NCI-H2029 (cell line): ENCODE data around the gene TMEM202.
A peak's percentile ranks its signal among the peaks of the same experiment; 100 is the strongest.
"Not testable (repeated sequence)": the region's sequence is repeated elsewhere in the genome, so short reads cannot be mapped to it uniquely, and the experiment has no call there.

Experiments
- DNase-seq: peaks from one replicate; lab custom pipeline; 2025; lab: John Stamatoyannopoulos, UW

Gene TMEM202

GRCh38 chr15:72397796-72398588 lies at the start of gene TMEM202:
Gene TMEM202 (plus strand): TSS chr15:72398305. CDS start chr15:72398327, 22 bp downstream.
- DNase-seq: no peak

GRCh38 chr15:72353266-72353665 lies 44.8 kb upstream of the TMEM202 start:
- no peak for DNase-seq

- no peak for DNase-seq
Measured at GRCh38 chr15:72354496-72354895, 43.6 kb upstream of the TMEM202 start.

GRCh38 chr15:72358121-72358520 lies 40.0 kb upstream of the TMEM202 start:
- no peak for DNase-seq

GRCh38 chr15:72358650-72359171 lies 39.4 kb upstream of the TMEM202 start:
- no peak for DNase-seq

GRCh38 chr15:72361176-72361575 lies 36.9 kb upstream of the TMEM202 start:
- DNase-seq: no peak

GRCh38 chr15:72365844-72366243 lies 32.3 kb upstream of the TMEM202 start:
- no peak for DNase-seq

- DNase-seq: no peak
Measured at GRCh38 chr15:72368325-72368724, 29.8 kb upstream of the TMEM202 start.

- no peak for DNase-seq
Measured at GRCh38 chr15:72368899-72369298, 29.2 kb upstream of the TMEM202 start.

- no peak for DNase-seq
Measured at GRCh38 chr15:72369964-72370363, 28.1 kb upstream of the TMEM202 start.

- no peak for DNase-seq
Measured at GRCh38 chr15:72372361-72372760, 25.7 kb upstream of the TMEM202 start.

- peak; percentile 15 for DNase-seq
Measured at GRCh38 chr15:72375501-72375845, 22.6 kb upstream of the TMEM202 start.

- DNase-seq: peak; percentile 81
Measured at GRCh38 chr15:72375846-72376581, 22.1 kb upstream of the TMEM202 start, which contains the start of gene HEXA. Gene HEXA (minus strand): TSS chr15:72376014. CDS start chr15:72375972, 42 bp downstream.

GRCh38 chr15:72377331-72377730 lies 20.8 kb upstream of the TMEM202 start:
- no peak for DNase-seq

- not testable (repeated sequence) for DNase-seq
Measured at GRCh38 chr15:72379106-72379505, 19.0 kb upstream of the TMEM202 start.

- no peak for DNase-seq
Measured at GRCh38 chr15:72379856-72380430, 18.2 kb upstream of the TMEM202 start.

- no peak for DNase-seq
Measured at GRCh38 chr15:72380743-72381142, 17.4 kb upstream of the TMEM202 start.

GRCh38 chr15:72382146-72382545 lies 16.0 kb upstream of the TMEM202 start:
- DNase-seq: no peak

GRCh38 chr15:72387741-72388140 lies 10.4 kb upstream of the TMEM202 start:
- DNase-seq: no peak

- DNase-seq: no peak
Measured at GRCh38 chr15:72389231-72389630, 8.9 kb upstream of the TMEM202 start.

- DNase-seq: not testable (repeated sequence)
Measured at GRCh38 chr15:72396331-72396730, 1.8 kb upstream of the TMEM202 start.

GRCh38 chr15:72398648-72399047 lies 543 bp downstream of the TMEM202 start:
- DNase-seq: no peak

GRCh38 chr15:72402726-72403125 lies 4.6 kb downstream of the TMEM202 start:
- DNase-seq: no peak
